ENCODE measurements around the gene DGKG.

The DGKG gene

DNA sequence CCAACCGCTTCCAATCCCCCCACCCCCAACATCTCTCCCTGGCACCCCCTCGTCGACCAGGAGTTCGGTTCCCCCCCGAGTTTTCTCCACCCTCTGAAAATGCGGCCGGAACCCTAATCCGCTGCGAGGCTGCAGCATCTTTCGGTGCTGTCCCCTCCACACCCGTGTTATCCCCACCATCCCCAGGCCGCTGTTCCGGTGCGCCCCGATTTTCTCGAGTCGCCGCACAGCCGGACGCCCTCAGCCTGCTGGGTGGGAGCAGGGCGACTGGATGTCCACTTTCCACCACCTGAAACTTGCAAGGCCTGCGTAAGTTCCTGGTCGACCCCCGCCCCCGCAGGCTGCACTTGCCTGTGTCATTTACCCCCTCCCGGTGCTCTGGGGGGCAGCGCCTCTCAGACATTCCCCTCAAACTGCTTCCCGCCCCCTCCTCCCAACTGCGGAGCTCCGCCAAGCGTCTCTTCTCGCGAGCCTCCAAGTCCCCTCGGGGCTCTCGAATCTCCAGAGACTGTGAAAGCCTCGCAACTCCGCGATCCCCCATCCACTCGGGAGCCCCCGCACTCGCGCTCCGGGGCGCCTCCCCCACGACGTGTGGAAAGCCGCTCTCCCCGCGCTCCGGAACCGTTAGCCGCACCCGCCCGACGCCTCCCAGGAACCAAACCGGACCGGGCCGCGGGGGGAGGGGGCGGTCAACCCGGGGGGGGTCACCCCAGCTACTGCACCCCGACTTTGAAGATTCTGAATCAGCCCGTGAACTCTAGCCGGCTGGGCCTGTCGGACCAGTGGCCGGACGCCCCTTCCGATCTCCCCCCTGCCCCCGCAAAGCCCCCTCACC is 253.7 kb downstream of the DGKG start:
- H3K9me3 ChIP-seq (ENCODE audit: low read length): no peaks in the 10 kb centered on the region
- peak overlapping the region; percentile 64 for H3K27ac ChIP-seq (ENCODE audit: low read depth, low read length)
- peaks cover 12 to 54% of the 10 kb centered on the region in 2 donors for H3K27me3 ChIP-seq (ENCODE audit: control insufficient read depth in 1 of 2, insufficient read depth in 2 of 2, low read length in 2 of 2)
- peaks cover 25% of the 10 kb centered on the region for H3K4me1 ChIP-seq (ENCODE audit: insufficient read depth, low read length)
- no peaks in the 10 kb centered on the region for H3K36me3 ChIP-seq (ENCODE audit: insufficient read depth, low read length)
- H3K4me3 ChIP-seq (ENCODE audit: low read depth in 1 of 2, low read length in 2 of 2): peak overlapping the region; percentile 73 to 95
- no peak overlapping the region for H3K9ac ChIP-seq (ENCODE audit: low read length)

DNA sequence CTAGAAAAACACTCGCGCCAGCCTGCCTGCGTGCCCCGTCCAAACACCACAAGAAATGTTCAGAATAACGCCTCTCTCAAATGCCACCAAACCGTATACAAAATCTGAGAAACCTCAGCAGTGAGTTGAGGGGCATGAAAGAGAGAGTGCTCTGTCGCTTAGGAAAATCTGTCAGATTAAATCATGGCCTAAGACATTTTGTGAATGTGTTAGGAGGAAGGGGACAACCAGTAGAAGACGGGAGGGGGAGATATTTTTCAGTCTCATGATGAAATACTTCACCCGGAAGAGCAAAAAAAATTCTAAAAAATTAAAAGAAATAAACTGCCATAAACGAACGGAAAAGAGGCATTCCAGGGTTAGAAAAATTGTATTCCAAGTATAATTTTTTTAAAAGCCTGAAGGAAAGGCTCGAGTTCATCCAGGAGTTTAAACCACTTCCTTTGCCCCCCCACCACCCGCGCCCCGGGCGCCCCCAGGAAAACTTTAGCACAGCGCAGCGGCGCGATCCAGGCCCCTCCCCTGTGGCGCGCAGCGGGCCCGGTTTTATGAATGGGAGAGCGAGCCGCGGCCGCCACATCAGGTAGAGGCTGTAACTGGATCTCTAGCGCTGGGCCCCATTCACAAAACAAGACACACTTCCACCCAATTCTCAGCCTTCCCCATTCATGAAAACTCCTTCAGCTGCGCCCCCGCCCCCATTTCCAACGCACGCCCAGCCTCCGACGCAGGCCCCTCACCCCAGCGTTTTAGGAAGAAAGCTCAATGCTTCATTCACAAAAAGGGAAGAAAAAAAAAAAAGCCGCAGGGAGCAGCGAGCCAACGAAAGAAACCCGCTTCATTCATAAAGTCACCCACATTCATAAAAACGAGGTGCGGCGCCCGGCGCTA is 254.6 kb downstream of the DGKG start:
- Histone ChIP-seq H3K4me1 (ENCODE audit: insufficient read depth, low read length) (peaks cover 25% of the 10 kb centered on the region), H3K36me3 (ENCODE audit: insufficient read depth, low read length) (no peaks in the 10 kb centered on the region), H3K9ac (ENCODE audit: low read length) (no peak overlapping the region), H3K27ac (ENCODE audit: low read depth, low read length) (peak overlapping the region; percentile 64), H3K9me3 (ENCODE audit: low read length) (no peaks in the 10 kb centered on the region), H3K27me3 (ENCODE audit: control insufficient read depth in 1 of 2, insufficient read depth in 2 of 2, low read length in 2 of 2) (peaks cover 12 to 48% of the 10 kb centered on the region in 2 donors), H3K4me3 (ENCODE audit: low read depth in 1 of 2, low read length in 2 of 2) (peak overlapping the region; percentile 73 to 95)

DNA sequence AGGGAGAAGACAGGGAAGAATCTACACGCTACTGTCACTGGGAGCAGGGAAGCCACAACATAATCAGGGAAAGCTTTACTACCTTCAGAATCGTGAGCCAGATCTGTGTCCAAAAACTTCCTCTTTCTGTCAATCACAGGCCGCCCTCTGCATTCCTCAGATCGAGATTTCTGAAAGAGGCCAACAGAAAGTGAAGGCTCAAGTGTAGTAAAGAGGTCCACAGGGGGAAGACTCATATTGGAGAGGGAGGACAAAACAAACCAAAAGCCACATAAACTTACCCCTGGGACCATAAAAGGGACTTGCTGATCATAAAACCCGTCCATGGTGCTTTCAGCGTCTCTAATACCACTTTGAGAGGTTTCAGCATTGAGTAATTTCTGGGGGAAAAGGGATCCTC is 256.5 kb downstream of the DGKG start:
- no peak overlapping the region for H3K4me3 ChIP-seq (ENCODE audit: low read depth in 1 of 2, low read length in 2 of 2)
- no peaks in the 10 kb centered on the region for H3K36me3 ChIP-seq (ENCODE audit: insufficient read depth, low read length)
- peaks cover 6 to 38% of the 10 kb centered on the region in 2 donors for H3K27me3 ChIP-seq (ENCODE audit: control insufficient read depth in 1 of 2, insufficient read depth in 2 of 2, low read length in 2 of 2)
- no peak overlapping the region for H3K27ac ChIP-seq (ENCODE audit: low read depth, low read length)
- H3K9me3 ChIP-seq (ENCODE audit: low read length): no peaks in the 10 kb centered on the region
- H3K9ac ChIP-seq (ENCODE audit: low read length): no peak overlapping the region
- peaks cover 17% of the 10 kb centered on the region for H3K4me1 ChIP-seq (ENCODE audit: insufficient read depth, low read length)

DNA sequence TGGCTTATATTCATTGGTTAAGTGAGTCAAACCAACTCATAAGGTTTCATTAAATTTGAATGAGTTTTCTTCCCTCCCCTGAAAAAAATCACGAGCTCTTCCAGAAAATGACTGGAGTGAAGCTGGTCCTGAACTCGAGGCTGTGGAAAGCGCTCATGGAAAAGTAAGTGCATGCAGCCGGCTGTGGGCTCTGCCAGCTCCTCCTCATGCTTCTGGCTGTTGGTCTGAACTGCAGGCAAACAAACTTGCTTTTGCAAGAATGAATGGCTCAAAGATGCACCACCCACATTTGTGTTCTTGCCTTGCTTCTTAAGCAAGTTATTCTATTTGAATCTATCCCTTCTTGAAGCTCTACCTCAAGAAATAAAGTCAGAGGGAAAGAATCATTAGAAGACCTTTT is 259.3 kb downstream of the DGKG start:
- no peaks in the 10 kb centered on the region for H3K9me3 ChIP-seq (ENCODE audit: low read length)
- H3K4me1 ChIP-seq (ENCODE audit: insufficient read depth, low read length): peaks cover 15% of the 10 kb centered on the region
- no peak overlapping the region for H3K27ac ChIP-seq (ENCODE audit: low read depth, low read length)
- H3K9ac ChIP-seq (ENCODE audit: low read length): no peak overlapping the region
- no peaks in the 10 kb centered on the region for H3K36me3 ChIP-seq (ENCODE audit: insufficient read depth, low read length)
- H3K4me3 ChIP-seq (ENCODE audit: low read depth in 1 of 2, low read length in 2 of 2): no peak overlapping the region
- H3K27me3 ChIP-seq (ENCODE audit: control insufficient read depth in 1 of 2, insufficient read depth in 2 of 2, low read length in 2 of 2): peaks cover 6 to 24% of the 10 kb centered on the region in 2 donors

DNA sequence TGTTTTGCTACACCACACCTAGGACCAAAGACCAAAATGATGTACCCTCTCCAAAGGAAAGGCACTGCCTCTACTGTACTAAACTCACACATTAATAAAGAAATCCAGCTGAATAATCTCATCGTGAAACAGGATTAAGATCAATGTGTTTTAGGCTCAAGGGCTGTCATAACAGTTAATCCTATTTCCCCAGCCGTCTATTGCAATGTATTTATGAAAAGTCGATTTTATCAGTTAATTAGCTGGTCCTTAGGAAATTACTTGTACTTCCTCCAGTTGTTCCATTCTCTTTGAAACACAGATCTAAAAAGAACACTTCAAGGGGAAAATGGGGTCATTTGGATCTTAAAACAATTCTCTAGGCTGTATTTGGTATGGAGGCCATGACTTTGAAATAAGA is 261.6 kb downstream of the DGKG start:
- Histone ChIP-seq H3K9me3 (ENCODE audit: low read length) (no peaks in the 10 kb centered on the region), H3K4me3 (ENCODE audit: low read depth in 1 of 2, low read length in 2 of 2) (no peak overlapping the region), H3K27ac (ENCODE audit: low read depth, low read length) (no peak overlapping the region), H3K36me3 (ENCODE audit: insufficient read depth, low read length) (no peaks in the 10 kb centered on the region), H3K4me1 (ENCODE audit: insufficient read depth, low read length) (peaks cover 18% of the 10 kb centered on the region), H3K27me3 (ENCODE audit: control insufficient read depth in 1 of 2, insufficient read depth in 2 of 2, low read length in 2 of 2) (peaks cover 0 to 2% of the 10 kb centered on the region in 2 donors), H3K9ac (ENCODE audit: low read length) (no peak overlapping the region)

DNA sequence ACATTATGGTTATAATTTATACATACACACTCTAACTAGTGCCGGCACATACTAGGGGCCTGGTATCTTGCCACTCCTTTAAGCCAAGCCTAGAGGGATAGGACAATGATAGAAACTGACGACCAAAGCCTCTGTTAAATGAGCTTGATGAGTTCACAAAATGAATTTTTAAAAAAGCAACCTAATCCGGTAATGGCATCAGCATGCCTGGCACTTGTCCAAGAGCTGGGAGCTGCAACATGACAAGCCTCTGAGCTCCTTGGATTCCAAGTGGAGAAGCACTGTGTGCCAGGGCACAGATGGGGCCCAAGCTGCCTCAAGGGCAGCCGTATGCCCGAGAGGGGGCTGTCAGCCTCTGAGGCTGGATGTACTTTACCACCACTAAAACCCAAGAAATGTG is 262.9 kb downstream of the DGKG start:
- peaks cover 18% of the 10 kb centered on the region for H3K4me1 ChIP-seq (ENCODE audit: insufficient read depth, low read length)
- no peaks in the 10 kb centered on the region for H3K9me3 ChIP-seq (ENCODE audit: low read length)
- no peaks in the 10 kb centered on the region for H3K36me3 ChIP-seq (ENCODE audit: insufficient read depth, low read length)
- no peak overlapping the region for H3K9ac ChIP-seq (ENCODE audit: low read length)
- H3K27ac ChIP-seq (ENCODE audit: low read depth, low read length): no peak overlapping the region
- H3K27me3 ChIP-seq (ENCODE audit: control insufficient read depth in 1 of 2, insufficient read depth in 2 of 2, low read length in 2 of 2): no peaks in the 10 kb centered on the region
- H3K4me3 ChIP-seq (ENCODE audit: low read depth in 1 of 2, low read length in 2 of 2): no peak overlapping the region

DNA sequence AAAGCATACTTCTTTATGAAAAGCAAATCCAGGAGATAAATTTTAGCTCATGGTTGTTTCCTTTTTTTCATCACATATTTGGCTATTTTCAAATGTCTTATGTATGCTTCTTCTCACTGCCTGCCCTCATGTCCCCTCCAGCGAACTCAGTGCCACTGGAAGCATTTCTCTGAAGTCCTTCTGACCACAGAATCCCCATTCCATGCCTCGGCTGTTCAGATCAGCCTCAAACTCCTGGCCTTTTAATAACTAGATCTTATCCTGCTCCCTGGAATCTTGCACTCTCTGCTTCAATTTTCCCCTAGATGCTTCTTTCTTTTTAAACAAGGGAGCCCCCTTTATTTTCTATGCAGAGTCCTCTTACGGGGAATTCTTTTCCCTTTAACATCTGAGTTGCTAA is 263.3 kb downstream of the DGKG start:
- Histone ChIP-seq H3K9ac (ENCODE audit: low read length) (no peak overlapping the region), H3K27me3 (ENCODE audit: control insufficient read depth in 1 of 2, insufficient read depth in 2 of 2, low read length in 2 of 2) (no peaks in the 10 kb centered on the region), H3K36me3 (ENCODE audit: insufficient read depth, low read length) (no peaks in the 10 kb centered on the region), H3K9me3 (ENCODE audit: low read length) (no peaks in the 10 kb centered on the region), H3K4me1 (ENCODE audit: insufficient read depth, low read length) (peaks cover 18% of the 10 kb centered on the region), H3K27ac (ENCODE audit: low read depth, low read length) (no peak overlapping the region), H3K4me3 (ENCODE audit: low read depth in 1 of 2, low read length in 2 of 2) (no peak overlapping the region)

DNA sequence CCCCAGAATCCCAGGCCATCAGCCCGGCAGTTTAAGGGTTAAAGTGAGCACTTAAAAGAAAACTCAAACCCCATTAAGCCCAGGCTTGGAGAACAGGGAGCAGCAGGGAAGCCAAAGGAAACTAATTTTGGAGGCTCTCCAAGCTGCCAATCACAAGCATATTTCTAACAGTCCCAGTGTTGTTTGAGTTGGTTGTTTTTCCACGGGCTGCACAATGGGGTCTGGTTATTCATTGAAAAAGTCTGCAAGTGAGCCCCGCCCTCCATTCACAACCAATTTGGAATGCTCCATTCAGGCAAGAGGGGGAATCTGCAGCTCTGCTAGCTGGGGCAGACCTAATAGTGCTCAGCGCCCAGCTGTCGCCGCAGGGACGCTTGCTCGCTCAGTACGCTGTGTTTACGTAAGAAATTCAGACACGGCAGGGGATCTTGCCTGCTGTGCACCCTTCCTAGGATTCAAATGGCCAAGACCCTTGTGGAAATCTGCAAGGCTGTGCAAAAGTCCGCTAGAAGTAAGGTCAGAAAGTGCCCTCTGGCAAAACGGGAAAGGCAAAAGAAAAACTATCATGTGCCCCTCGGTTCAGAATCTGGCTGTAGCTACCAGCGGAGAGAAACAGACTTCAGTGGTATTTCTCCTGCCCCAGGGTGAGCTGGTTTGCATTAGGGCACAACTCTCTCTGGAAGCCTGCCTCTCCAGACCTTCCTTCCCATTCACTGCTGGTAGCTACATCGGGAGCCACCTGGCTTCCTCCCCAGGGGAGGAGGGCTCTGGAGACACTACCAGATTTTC is 264.2 kb downstream of the DGKG start:
- Histone ChIP-seq H3K27me3 (ENCODE audit: control insufficient read depth in 1 of 2, insufficient read depth in 2 of 2, low read length in 2 of 2) (no peaks in the 10 kb centered on the region), H3K9ac (ENCODE audit: low read length) (no peak overlapping the region), H3K27ac (ENCODE audit: low read depth, low read length) (no peak overlapping the region), H3K9me3 (ENCODE audit: low read length) (no peaks in the 10 kb centered on the region), H3K36me3 (ENCODE audit: insufficient read depth, low read length) (no peaks in the 10 kb centered on the region), H3K4me1 (ENCODE audit: insufficient read depth, low read length) (peaks cover 18% of the 10 kb centered on the region), H3K4me3 (ENCODE audit: low read depth in 1 of 2, low read length in 2 of 2) (peak overlapping the region; percentile 8 to 45)

DNA sequence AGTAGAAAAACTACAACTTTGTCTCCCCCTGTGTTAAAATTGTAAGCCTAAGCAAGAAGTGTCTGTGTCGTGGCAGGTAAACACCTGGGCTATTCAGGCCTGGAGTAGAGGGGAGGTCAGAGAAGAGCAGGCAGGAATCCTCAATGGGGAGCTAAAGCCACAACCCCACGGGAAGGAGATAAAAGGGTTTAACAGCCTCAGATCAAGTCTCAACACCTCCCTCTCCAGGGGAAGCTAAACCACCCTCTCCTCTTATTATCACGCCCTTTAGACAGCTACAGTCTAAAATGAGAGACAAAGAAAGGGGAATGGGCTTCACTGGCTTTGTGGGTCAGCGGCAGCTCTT is 264.7 kb downstream of the DGKG start:
- no peaks in the 10 kb centered on the region for H3K27me3 ChIP-seq (ENCODE audit: control insufficient read depth in 1 of 2, insufficient read depth in 2 of 2, low read length in 2 of 2)
- H3K4me3 ChIP-seq (ENCODE audit: low read depth in 1 of 2, low read length in 2 of 2): peak overlapping the region in 1 of 2 donors; percentile 8
- H3K9me3 ChIP-seq (ENCODE audit: low read length): no peaks in the 10 kb centered on the region
- peaks cover 18% of the 10 kb centered on the region for H3K4me1 ChIP-seq (ENCODE audit: insufficient read depth, low read length)
- H3K36me3 ChIP-seq (ENCODE audit: insufficient read depth, low read length): no peaks in the 10 kb centered on the region
- no peak overlapping the region for H3K27ac ChIP-seq (ENCODE audit: low read depth, low read length)
- no peak overlapping the region for H3K9ac ChIP-seq (ENCODE audit: low read length)

Data from muscle layer of colon (tissue), 2 donors.